Fibroblast of skin of back (primary cell): ENCODE measurements around the gene ABI1.

Experiments
- DNase-seq: peaks from one replicate; pipeline ENCODE4 v3.0.0-alpha.2; 2013

The ABI1 gene

DNA sequence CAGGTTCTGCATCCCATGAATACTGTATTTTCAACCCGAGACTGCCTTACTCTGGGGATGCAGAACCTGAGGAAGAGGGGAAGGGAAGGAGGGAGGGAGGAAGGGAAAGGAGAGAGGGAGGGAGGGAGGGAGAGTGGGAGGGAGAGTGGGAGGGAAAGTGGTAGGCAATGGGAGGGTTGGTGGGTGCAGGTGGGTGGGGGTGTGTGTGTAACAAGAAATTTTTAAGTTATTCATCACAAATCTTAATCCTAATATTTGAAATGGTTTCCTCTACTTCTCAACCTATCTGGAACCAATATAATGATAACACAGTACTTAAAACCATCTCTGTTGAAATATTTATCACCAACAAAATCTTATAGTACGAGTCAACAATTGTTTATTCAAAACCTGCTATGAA lies 95.2 kb downstream of the ABI1 start:
- no peak for DNase-seq

DNA sequence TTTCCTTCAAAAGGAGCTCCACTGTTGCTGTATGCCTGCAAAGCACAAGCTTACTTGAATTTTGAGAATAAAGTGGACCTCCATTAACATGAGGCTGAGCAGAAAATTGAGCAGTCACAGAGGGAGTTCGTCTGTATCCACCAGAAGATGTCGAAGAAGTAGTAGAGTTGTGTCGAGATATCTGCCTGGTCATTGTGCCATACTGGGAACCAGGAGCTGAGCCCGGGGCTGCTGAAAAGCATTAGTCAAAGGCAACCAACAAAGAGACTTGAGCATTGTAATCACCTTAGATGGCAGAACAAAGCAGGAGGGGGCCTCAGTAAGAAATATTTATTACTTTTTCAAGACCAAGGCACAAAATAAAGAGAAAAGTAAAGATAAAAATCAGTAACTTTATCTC lies 101.8 kb downstream of the ABI1 start:
- DNase-seq, result no peak

DNA sequence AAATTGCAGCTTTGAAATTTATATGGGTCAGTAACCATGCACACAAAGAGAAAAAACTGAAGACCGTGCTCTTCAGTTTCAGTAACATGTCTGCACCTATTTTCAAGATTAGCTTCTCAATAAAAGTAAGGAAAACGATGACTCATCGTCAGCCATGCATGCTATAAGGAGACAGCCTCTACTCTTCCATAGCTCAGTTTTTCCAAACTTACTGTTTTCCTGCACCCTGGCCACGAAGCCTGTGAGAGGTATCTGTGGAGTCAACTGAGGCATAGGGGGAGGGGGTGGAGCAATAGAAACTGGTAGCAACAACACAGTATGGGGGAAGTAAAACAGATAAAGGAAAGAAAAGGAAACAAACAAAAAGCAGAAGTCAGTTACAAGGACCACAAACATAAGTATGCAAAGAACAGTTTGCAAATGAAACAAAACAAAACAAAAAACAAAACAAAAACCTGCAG lies 105.3 kb downstream of the ABI1 start:
- peak; percentile 42 for DNase-seq

DNA sequence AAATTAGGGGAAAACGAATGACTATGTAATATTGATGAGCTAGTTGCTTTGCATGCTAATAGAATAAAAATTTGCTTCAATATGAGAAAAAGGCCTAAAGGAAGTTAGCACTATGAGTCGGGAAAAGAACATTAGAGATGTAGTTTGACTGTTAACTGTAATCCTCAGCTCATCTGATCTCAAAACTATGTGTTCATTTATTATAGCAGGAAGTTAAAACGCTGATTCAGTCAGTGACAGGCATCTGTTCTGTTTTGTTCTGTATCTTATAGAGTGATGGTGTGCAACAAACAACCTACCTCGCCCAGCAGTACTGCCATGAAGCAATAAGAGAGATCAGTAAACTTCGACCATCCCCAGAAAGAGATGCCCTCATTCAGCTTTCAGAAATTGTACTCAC lies 114.7 kb downstream of the ABI1 start:
- DNase-seq, result no peak

- DNase-seq, result no peak
Measured at GRCh38 chr10:26743841-26744240, 116.9 kb downstream of the ABI1 start.

DNA sequence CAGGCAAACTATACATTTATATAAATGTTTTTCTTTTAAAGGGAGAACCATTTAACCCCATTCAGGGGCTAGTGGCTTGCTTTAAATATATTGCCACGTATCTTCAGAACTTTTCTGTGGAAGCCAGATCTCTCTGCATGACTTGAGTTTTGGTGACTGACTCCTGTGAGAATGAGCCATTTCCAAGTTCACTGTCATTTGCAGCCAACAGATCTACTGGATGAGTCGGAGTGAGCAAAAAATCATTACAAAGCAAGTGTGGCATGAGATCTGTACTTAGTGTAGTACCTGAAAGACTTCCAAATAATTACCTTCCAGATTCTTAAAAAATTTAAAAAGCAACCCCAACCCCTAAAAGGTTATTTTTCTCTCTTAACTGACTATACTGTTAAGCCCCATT lies 117.7 kb downstream of the ABI1 start:
- no peak for DNase-seq

DNA sequence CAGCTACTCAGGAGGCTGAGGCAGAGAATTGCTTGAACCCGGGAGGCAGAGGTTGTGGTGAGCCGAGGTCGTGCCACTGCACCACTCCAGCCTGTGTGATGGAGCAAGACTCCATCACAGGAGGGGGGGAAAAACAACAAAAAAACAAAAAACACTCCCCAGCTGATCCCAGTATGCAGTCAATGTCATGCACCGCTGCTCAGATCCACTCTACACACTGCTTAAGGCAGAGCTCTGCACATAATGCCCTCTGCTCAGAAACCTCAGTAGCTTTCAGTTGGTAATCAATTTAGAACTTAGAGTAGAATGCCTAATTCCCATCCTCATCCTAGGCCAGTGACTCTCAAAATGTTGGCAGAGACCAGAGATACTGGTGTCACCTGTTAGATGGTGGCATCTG lies 119.4 kb downstream of the ABI1 start:
- DNase-seq, result no peak

- DNase-seq, result no peak
Measured at GRCh38 chr10:26739071-26739631, 121.6 kb downstream of the ABI1 start.

DNA sequence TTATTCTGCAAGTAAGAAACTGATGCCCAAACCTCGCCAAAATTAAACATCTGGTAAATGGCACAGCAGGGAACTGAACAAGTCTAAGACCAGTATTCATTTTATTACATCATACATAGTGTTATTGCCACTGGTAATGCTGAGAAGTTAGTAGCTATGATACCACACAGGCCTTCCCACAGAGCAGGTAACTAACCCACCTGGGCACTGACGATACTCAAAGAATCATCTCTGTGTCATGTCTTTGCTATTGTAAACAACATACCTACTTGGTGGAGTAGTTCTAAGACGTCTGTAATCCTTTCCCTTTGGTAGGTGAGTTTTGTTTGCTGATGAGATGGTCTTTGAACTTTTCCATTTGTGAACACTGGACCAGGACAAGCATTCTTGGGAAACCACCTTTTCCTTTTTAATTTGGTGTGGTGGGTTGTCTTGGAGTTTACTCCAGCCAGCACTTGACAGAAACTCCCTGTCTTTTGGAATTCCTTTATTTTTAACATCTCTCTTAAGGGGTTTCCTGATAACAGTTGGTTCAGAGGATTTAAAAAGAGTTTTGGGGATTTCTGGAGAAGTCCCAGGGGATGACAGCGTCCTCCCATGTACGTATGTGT lies 122.4 kb downstream of the ABI1 start:
- DNase-seq, result no peak

DNA sequence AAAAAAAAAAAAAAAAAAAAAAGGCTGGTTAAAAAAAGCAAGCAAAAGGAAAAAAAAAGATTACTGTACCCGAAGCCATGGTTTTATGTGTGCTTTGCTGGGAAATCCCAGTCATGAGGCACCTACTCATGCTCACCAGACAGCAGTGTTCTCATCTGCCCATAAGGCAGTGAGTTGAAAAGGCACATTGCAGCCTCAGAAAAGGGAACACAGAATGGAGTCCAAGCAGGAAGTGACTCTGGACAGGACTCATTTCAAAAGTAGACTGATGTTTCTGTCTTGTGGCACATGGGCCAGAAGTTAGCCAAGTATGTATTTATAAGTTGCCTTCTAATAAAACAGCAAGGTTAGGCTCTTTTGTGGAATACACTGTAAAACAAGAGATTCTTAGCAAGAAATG lies 123.0 kb downstream of the ABI1 start:
- DNase-seq, result no peak

- DNase-seq, result no peak
Measured at GRCh38 chr10:26735435-26735834, 125.3 kb downstream of the ABI1 start.

DNA sequence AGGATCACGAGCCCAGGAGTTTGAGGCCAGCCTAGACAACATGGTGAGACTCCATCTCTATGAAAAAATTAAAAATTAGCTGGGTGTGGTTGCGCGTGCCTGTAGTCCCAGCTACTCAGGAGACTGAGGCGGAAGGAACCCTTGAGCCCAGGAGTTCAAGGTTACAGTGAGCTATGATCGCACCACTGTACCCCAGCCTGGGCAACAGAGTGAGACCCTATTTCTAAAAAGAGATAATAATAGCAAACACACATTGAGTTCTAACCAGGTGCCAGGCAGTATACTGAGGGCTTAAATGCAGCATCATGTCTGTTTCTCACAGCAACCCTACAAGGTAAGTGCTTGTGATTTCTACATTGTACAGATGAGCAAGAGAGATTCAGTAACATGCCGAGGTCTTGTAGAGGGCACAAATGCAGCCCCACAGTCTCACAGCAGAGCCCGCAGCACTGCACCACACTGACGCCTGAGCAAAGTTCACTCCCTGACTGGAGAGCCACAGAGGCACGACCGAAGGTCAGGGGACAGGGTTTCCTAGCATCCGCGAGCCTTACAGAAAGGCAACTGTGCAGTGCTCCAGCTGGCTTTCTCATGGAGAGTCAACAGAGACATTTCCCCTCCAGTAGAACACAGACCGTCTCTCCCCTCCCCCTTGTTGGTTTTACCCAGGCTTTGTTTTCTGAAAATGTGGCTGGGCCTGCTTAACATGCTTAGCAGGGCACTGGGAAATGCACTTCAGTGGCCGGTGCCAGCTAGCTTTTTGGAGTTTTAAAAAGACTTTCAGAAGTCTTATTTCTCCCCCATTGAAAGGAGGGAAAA lies 126.8 kb downstream of the ABI1 start:
- no peak for DNase-seq

DNA sequence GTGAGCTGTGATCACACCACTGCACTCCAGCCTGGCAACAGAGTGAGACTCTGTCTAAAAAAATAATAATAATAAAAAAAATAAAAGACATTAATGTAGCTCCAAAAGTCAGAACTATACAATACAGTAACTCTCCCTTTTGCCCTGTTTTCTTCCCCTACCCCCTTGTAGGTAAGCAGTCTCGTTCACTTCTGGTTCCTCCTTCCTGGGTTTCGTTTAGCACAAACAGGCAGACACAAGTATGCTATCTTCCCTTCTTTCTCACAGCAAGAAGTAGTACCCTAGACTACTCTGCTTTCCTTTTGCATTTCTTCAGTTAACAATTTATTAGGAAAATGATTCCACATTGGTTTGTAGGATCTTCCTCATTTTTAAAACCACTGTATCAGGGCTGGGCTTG lies 130.2 kb downstream of the ABI1 start:
- no peak for DNase-seq

DNA sequence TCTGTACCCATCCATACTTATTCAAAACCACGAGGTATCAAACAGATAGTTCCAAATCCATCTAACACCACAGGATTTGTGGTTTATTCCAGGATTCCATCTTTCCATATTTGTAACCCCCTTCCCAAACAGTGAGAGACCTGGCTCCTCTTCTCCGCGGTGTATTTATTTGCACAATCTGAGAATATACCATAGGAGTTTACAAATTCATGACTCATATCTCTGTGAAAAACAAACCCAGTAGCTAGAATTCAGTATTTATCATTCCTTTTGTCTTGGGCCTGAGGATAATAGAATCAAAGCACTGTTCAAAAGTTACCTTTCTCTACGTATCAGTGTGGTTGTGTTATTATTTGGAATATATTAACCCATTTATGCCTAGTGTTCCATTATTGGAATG lies 131.4 kb downstream of the ABI1 start:
- DNase-seq, result no peak

- no peak for DNase-seq
Measured at GRCh38 chr10:26728957-26729356, 131.8 kb downstream of the ABI1 start.

- no peak for DNase-seq
Measured at GRCh38 chr10:26727005-26727404, 133.8 kb downstream of the ABI1 start.

- peak; percentile 55 for DNase-seq
Measured at GRCh38 chr10:26725837-26726727, 134.7 kb downstream of the ABI1 start.

- no peak for DNase-seq
Measured at GRCh38 chr10:26723016-26723415, 137.7 kb downstream of the ABI1 start.

DNA sequence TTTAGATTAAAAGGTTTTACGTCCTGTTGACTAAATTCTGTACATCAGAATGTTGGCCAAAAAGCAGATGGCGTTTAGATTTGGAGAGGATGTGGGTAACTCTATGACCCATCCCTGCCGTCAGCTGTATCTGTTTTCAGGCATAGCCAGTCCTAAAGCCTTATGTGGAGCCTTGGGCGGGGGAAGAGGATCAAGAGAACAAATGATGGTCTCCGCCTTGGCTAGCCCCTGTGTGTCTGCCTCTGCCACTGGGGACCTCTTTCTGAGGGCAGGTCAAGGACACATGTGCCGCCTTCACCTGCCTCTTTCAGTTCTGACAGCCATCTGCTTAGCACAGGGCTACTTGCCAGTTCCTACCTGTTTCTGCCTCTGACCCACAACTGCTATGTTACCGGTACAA lies 139.2 kb downstream of the ABI1 start:
- DNase-seq, result no peak

GRCh38 chr10:26717476-26717875 lies 143.3 kb downstream of the ABI1 start:
- DNase-seq, result no peak

GRCh38 chr10:26715137-26715487 lies 145.6 kb downstream of the ABI1 start:
- DNase-seq, result no peak

DNA sequence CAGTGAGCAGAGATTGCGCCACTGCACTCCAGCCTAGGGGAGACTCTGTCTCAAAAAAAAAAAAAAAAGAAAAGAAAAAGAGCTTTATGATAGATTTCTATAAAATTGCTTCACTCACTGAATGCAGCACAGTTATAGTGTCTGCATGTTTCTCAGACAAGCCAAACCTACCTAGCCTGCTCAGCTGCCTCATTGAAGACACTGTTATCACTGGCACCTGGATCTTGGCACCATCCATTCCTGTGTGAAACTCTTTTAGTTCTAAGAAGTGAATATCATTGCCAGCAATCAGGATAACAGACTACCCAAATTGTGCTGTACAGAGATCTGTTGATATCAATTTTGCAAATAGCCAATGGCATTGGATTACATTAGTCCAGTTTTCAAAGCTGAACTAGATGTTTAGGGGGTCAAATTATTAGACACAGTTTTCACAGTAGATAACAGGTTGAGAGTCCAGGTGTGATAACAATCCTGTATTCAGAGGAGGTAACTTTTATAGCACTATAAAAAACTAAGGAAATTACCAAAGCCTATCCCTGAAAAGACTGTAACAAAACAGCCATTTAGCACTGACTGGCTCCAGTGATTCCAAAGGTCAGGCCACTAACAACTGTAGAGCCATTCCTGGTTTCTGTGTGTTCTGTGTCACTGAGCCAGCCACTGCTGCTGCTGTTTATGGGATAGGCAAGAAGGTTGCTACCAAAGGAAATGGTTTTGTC lies 146.2 kb downstream of the ABI1 start:
- DNase-seq, result no peak
